LNCAP (cell line): ENCODE results near the gene SPEM2.

Experiments
- TF ChIP-seq, protein P1 (sequence below): fragments of 450-650 bp; IDR thresholded peaks from 2 replicates; pipeline ENCODE4 v1.5.1; 2017; ENCODE audit warnings: mild to moderate bottlenecking

Gene SPEM2

DNA sequence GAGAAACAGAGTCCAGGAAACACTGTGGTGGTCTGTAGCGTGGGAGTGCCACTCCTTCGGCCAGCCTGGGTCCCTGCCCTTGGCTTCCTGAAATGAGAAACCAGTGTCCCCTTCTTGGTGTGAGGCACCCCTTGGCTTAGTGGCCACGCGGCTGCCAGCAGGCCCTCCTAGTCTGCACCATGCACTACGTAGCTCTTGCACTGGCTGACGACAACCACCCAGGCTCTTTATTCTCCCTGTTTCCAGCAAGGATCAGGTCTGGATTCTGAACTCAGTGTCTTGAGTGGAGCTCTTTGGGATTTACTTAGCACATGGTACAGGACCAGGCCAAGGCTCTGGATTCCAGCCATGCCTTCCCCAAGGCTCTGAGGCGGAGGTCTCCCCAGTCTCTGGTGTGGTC lies 2.1 kb downstream of the SPEM2 start:
- TF ChIP-seq, protein P1, sequence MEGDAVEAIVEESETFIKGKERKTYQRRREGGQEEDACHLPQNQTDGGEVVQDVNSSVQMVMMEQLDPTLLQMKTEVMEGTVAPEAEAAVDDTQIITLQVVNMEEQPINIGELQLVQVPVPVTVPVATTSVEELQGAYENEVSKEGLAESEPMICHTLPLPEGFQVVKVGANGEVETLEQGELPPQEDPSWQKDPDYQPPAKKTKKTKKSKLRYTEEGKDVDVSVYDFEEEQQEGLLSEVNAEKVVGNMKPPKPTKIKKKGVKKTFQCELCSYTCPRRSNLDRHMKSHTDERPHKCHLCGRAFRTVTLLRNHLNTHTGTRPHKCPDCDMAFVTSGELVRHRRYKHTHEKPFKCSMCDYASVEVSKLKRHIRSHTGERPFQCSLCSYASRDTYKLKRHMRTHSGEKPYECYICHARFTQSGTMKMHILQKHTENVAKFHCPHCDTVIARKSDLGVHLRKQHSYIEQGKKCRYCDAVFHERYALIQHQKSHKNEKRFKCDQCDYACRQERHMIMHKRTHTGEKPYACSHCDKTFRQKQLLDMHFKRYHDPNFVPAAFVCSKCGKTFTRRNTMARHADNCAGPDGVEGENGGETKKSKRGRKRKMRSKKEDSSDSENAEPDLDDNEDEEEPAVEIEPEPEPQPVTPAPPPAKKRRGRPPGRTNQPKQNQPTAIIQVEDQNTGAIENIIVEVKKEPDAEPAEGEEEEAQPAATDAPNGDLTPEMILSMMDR: no peak

DNA sequence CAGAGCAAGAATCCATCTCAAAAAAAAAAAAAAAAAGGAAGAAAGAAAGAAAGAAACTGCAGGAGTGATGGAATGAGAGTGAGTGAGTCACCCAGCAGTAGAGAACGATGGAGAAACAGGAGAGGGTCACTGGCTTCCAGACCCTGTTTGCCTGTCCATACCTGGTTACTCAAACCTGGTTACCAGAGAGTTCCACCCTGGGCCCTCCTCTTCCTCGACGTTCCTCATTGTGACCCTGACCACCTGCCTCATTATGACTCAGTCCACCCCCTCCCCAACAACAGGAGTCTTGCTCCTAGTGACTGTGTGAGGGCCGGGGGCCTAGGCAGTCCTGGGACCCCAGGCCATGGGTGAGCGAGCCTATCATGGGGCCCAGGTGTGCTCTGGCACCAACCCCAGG lies 3.1 kb downstream of the SPEM2 start, which contains the start of gene SPEM3:
SPEM3 (plus strand) TSS at position 301 of the 400 bp plus-strand sequence; CDS start at position 347, 46 bp downstream.
- TF ChIP-seq, protein P1: no peak

DNA sequence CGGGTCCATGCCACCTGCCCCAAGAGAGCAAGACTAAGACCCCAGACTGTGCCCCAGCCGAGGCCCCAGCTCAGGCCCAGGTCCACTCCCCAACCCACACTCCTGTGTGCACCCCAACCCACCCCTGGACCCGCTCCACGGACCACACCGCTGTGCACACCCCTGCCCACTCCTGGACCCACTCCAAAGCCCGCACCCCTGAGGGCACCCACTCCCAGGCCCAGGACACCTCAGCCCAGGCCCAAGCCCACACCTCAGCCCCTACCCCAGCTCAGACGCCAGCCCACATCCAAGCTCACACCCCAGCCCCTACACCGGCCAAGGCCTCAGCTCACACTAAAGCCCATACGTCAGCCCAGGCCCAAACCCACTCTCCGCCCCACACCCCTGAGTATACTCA lies 4.3 kb downstream of the SPEM2 start:
- TF ChIP-seq, protein P1: no peak

DNA sequence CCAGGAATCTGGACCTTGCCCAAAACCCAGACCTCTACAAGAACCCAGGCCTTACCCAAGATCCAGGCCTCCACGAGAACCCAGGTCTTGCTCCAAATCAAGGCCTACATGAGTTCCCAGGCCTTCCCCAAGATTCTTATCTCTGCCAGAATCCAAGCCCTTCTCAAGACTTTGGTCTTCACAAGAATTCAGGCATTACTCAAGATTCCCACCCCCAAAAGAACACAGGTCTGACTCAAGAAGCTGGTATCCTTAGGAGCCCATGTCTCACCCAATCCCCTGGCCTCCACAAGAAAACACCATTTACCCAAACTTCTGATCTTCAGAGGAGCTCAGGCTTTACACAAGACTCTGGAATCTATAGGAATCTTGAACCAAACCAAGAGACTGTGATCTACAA lies 5.8 kb downstream of the SPEM2 start:
- TF ChIP-seq, protein P1: no peak

DNA sequence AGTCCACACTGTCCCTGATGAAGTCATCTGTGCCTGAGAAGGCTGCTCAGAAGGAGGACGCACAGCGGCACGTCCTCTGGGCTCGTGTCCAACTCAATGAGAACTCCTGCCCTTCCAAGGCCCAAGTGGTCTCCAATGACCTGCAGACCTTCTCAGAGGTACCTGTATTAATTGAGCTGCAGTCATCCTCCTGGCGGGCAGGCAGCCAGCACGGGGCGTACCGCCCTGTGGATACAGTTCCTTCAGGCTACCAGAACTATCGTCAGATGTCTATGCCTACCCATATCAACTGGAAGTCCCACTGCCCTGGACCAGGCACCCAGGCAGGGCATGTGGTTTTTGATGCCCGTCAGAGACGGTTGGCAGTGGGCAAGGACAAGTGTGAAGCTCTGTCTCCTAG lies 6.9 kb downstream of the SPEM2 start:
- TF ChIP-seq, protein P1: no peak

- TF ChIP-seq, protein P1: no peak
Measured at GRCh38 chr17:7435676-7436555, 10.5 kb downstream of the SPEM2 start.

GRCh38 chr17:7436556-7437368 lies 11.3 kb downstream of the SPEM2 start:
- TF ChIP-seq, protein P1: peak; percentile 77
